Cardiac septum (tissue), 1 donor: Measurements from ENCODE around the gene PCDHB8. TPM values are rescaled to one million over a fixed set of nuclear protein-coding genes. Genes with fewer than 3 reads are reported as not detected.
"Not testable (repeated sequence)": the region's sequence is repeated elsewhere in the genome, so short reads cannot be mapped to it uniquely, and the experiment has no call there.

Experiments
- DNase-seq: peaks from one replicate; pipeline ENCODE4 v3.0.0-alpha.2; 2020; ENCODE audit warnings: low spot score
- intact Hi-C: fragments of 100-400 bp; cut with DNase I; formaldehyde crosslinking; loops from one replicate; pipeline ENCODE4 v1.14.0; 2022
- total RNA-seq: library from RNA; stranded (reverse); fragmentation: NEBNext Ultra II Directional; extraction: Animal tissue kit (Norgen Biotek cat#: 25700); gene quantifications from one replicate; pipeline ENCODE4 v1.2.1, GENCODE V29; 2021
- donor health status: DM: no; HTN: no; CAD: no.

PCDHB8 gene
- total RNA-seq, 1 donor from 2014 or later, result 2.3 TPM

GRCh38 chr5:141216035-141216434 is 38.4 kb downstream of the PCDHB8 start:
- DNase-seq, intact Hi-C loops: not testable (repeated sequence)

- intact Hi-C loops, result no loop called here
- DNase-seq, result no peak
Observed at GRCh38 chr5:141223112-141223783, 45.7 kb downstream of the PCDHB8 start, which contains the start of gene PCDHB14. Gene PCDHB14 (plus strand): TSS chr5:141223343. CDS start chr5:141223506, 163 bp downstream.

GRCh38 chr5:141224844-141225243 is 47.3 kb downstream of the PCDHB8 start:
- intact Hi-C loops, DNase-seq: not testable (repeated sequence)

- DNase-seq, intact Hi-C loops: not testable (repeated sequence)
Observed at GRCh38 chr5:141225421-141225820, 47.8 kb downstream of the PCDHB8 start.

Other genes starting within 250 kb of the PCDHB8 start
- gene PCDHAC2, start 211.3 kb upstream of the PCDHB8 start, total RNA-seq, result 0.67 TPM
- gene PCDHB1, start 126.4 kb upstream of the PCDHB8 start, total RNA-seq, result not detected
- 2.4 TPM for gene PCDHB2, start 83.2 kb upstream of the PCDHB8 start, total RNA-seq
- 1.4 TPM for gene PCDHB3, start 77.3 kb upstream of the PCDHB8 start, total RNA-seq
- 1.3 TPM for gene PCDHB4, start 56.0 kb upstream of the PCDHB8 start, total RNA-seq
- 3.2 TPM for gene PCDHB5, start 42.6 kb upstream of the PCDHB8 start, total RNA-seq
- gene PCDHB6, start 27.7 kb upstream of the PCDHB8 start, total RNA-seq, result 0.57 TPM
- gene PCDHB7, start 5.1 kb upstream of the PCDHB8 start, total RNA-seq, result 0.67 TPM
- 2.2 TPM for gene PCDHB16, start 4.6 kb downstream of the PCDHB8 start, total RNA-seq
- 1.3 TPM for gene PCDHB9, start 9.4 kb downstream of the PCDHB8 start, total RNA-seq
- 0.94 TPM for gene PCDHB10, start 14.6 kb downstream of the PCDHB8 start, total RNA-seq
- 1.9 TPM for gene PCDHB11, start 21.8 kb downstream of the PCDHB8 start, total RNA-seq
- gene PCDHB12, start 30.9 kb downstream of the PCDHB8 start, total RNA-seq, result 1.1 TPM
- gene PCDHB13, start 36.1 kb downstream of the PCDHB8 start, total RNA-seq, result 4.8 TPM
- 4.4 TPM for gene PCDHB14, start 45.6 kb downstream of the PCDHB8 start, total RNA-seq
- gene PCDHB15, start 67.6 kb downstream of the PCDHB8 start, total RNA-seq, result 9.9 TPM
- not detected for gene SLC25A2, start 126.3 kb downstream of the PCDHB8 start, total RNA-seq
- gene TAF7, start 143.0 kb downstream of the PCDHB8 start, total RNA-seq, result 116 TPM
- gene PCDHGA1, start 152.7 kb downstream of the PCDHB8 start, total RNA-seq, result 4.6 TPM
- gene PCDHGA2, start 161.0 kb downstream of the PCDHB8 start, total RNA-seq, result 17.3 TPM
- gene PCDHGA3, start 166.0 kb downstream of the PCDHB8 start, total RNA-seq, result 22.9 TPM
- gene PCDHGB1, start 172.3 kb downstream of the PCDHB8 start, total RNA-seq, result 12.6 TPM
- gene PCDHGA4, start 177.2 kb downstream of the PCDHB8 start, total RNA-seq, result 15.6 TPM
- 16.2 TPM for gene PCDHGB2, start 182.2 kb downstream of the PCDHB8 start, total RNA-seq
- gene PCDHGA5, start 186.4 kb downstream of the PCDHB8 start, total RNA-seq, result 9.7 TPM
- 14.2 TPM for gene PCDHGB3, start 192.5 kb downstream of the PCDHB8 start, total RNA-seq
- 11.5 TPM for gene PCDHGA6, start 196.1 kb downstream of the PCDHB8 start, total RNA-seq
- 11.8 TPM for gene PCDHGA7, start 205.0 kb downstream of the PCDHB8 start, total RNA-seq
- 12.5 TPM for gene PCDHGB4, start 209.9 kb downstream of the PCDHB8 start, total RNA-seq
- gene PCDHGA8, start 214.8 kb downstream of the PCDHB8 start, total RNA-seq, result 14.0 TPM
- gene PCDHGB5, start 220.2 kb downstream of the PCDHB8 start, total RNA-seq, result 13.9 TPM
- gene PCDHGA9, start 225.0 kb downstream of the PCDHB8 start, total RNA-seq, result 9.6 TPM
- 11.9 TPM for gene PCDHGB6, start 230.2 kb downstream of the PCDHB8 start, total RNA-seq
- gene PCDHGA10, start 235.2 kb downstream of the PCDHB8 start, total RNA-seq, result 11.0 TPM
- gene PCDHGB7, start 239.9 kb downstream of the PCDHB8 start, total RNA-seq, result 16.4 TPM
- gene PCDHGA11, start 243.3 kb downstream of the PCDHB8 start, total RNA-seq, result 9.6 TPM